Urothelium cell line (cell line): ENCODE results near the gene UCHL1.

Source experiments
- DNase-seq: peaks from one replicate; pipeline ENCODE4 v3.0.0; 2011; ENCODE audit warnings: low spot score, mixed read lengths
- FAIRE-seq: peaks from 2 replicates; lab custom pipeline; 2011; peaks lifted over from hg19 to GRCh38; lab: Jason Lieb, UNC

The UCHL1 gene

GRCh38 chr4:41256740-41257256 is at the start of gene UCHL1:
UCHL1 (plus strand) TSS chr4:41256928; CDS start chr4:41256977, 49 bp downstream.
- DNase-seq (no peak), FAIRE-seq (no peak)

DNA sequence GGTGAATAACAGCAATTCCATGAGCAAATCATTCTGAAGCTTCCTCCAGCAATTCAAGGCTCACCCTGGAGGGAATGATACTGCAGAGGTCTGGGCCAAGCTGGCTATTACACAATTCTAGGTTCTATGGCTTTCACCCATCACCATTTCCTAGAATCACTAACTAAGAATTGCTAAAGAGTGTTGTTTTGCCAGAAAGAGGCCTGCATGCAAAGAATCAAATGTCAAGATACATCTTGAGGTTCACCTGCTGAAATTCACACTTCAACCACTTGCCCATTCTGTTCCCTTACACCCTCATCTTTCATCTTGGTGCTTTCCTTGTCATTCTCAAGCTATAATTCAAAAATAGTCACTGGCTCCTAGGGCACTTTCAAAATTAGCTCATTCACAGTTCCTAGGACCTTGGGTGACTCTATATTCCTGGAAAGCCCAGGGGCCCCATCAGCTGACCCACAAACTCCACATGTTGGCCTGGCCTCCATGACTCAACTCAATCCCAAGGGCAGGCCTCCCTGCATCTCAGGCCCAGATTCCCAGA is 49.4 kb upstream of the UCHL1 start:
- no peak for DNase-seq
- FAIRE-seq, result no peak

- FAIRE-seq, result no peak
- DNase-seq, result peak; percentile 53
Observed at GRCh38 chr4:41209187-41209586, 47.5 kb upstream of the UCHL1 start.

DNA sequence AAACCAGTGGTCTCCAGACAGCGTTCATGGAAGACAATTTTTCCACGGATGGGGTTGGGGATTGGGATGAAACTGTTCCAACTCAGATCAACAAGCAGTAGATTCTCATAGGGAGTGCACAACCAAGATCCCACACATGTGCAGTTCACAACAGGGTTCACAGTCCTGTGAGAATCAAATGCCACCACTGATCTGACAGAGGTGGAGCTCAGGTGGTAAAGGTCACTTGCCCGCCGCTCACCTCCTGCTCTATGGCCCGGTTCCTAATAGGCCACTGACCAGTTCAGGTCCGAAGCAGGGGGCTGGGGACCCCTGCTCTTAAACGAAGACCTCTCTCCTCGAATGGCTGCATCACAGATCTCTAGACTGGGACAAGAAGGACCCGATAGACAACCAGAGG is 46.8 kb upstream of the UCHL1 start:
- FAIRE-seq (no peak), DNase-seq (no peak)

GRCh38 chr4:41211951-41212615 is 44.6 kb upstream of the UCHL1 start:
- DNase-seq (no peak), FAIRE-seq (no peak)

DNA sequence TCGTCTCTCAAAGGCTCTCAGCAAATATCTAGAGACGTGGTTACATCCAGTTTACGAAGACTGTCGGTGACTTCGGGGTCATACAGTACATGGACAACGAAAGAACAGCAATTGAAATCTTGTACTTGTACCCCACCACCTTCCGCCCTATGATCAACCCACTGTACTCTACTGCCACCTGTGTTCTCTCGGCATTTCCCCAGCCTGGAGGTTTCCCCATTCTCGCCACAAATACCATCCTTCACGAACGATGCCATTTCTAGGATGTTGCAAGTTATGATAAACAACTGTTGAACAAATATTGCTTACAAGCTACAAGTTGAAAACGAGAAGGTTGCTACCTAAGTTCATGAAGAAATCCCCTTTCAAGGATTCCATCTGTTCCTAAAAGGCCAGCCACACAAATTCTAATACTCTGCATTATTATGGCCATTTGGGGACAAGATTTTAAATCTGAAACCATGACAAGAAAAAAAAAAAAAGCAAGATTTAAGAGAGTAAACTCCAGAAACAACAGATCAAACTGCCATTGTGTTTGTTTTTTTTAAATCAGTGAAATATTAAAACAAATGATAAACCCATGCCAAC is 44.0 kb upstream of the UCHL1 start:
- peak; percentile 66 for DNase-seq
- FAIRE-seq, result peak; percentile 69

DNA sequence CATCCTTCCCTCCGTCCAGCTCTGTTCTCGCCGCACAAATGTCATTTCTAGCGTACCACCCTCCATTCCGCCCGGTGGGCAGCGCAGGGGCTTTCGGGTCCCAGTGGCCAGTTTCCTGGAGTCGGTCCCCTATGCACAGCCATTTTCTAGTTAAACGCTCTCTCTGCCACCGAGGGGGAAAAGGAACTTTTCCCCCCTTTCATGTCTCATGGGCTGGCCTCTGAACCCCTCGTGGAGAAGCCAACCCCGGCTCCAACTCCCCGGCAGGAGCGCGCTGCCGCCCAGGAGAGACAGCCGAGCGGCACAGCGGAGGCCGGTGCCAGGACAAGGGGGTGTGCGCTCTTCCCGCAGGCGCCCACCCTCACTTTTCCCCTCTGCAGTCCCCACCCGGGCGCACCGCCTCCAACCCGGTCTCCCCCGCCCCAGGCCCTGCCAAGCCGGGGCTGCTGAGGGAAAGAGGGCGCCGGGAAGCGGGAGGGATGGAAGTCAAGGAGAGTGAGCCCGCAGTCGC is 43.0 kb upstream of the UCHL1 start:
- DNase-seq, result peak; percentile 35
- no peak for FAIRE-seq

DNA sequence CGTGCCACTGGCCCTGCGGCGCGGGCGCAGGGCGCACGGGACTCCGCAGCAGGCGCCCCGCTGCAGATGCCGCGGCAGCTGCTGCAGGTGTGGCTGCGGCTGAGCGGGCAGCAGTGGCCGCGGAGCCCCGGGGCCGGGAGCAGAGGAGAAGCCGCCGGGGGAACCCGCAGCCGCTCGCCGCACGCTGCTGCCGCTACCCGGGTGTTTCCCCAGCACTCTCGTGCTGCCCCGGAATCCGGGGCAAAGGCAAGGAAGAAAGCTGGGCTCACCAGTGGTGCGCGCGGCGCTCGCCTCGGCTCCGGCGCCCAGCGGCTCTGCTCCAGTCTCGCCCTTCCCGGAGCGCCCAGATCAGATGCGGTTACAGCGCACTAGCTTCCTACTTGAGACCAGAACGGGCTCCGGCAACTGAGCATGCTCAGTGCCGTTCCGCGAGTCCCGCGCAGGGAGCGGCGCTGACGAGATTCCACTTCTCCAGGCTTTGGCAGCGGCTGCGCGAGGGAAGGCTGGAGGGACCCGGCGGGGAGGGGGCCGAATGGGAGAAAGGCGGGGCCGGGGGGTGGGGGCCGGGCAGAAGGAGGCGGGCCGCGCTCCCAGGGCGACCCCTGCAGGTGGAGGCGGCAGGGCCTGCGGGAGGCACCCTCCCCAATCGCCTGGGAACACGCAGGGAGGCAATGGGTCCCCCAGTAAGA is 42.4 kb upstream of the UCHL1 start, which contains the start of gene APBB2:
TSS of gene APBB2 (minus strand) at position 407 of the 689 bp plus-strand sequence. CDS start 181,288 bp downstream, outside the sequence.
- FAIRE-seq (peak; percentile 56), DNase-seq (peak; percentile 98)

GRCh38 chr4:41214825-41215146 is 41.9 kb upstream of the UCHL1 start:
- DNase-seq (no peak), FAIRE-seq (no peak)

DNA sequence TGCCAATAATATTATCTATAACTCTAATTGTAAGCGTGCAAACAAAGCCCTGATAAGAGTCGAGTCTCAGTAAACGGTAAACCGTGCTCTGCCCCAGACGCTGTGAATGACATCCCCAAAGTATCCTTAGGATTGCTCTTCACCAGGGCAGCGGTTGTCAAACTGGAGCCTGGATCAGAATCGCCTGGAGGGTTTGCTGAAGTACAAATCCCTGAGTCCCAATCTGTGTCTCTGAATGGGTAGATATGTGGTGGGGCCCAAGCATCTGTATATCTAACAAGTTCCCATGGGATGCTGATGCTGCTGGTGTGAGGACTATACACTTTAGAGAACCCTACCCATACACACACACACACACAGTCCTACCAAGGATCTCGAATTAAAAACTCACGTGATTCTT is 41.6 kb upstream of the UCHL1 start:
- FAIRE-seq, result no peak
- no peak for DNase-seq

- no peak for FAIRE-seq
Observed at GRCh38 chr4:41215969-41216293, 40.8 kb upstream of the UCHL1 start.

DNA sequence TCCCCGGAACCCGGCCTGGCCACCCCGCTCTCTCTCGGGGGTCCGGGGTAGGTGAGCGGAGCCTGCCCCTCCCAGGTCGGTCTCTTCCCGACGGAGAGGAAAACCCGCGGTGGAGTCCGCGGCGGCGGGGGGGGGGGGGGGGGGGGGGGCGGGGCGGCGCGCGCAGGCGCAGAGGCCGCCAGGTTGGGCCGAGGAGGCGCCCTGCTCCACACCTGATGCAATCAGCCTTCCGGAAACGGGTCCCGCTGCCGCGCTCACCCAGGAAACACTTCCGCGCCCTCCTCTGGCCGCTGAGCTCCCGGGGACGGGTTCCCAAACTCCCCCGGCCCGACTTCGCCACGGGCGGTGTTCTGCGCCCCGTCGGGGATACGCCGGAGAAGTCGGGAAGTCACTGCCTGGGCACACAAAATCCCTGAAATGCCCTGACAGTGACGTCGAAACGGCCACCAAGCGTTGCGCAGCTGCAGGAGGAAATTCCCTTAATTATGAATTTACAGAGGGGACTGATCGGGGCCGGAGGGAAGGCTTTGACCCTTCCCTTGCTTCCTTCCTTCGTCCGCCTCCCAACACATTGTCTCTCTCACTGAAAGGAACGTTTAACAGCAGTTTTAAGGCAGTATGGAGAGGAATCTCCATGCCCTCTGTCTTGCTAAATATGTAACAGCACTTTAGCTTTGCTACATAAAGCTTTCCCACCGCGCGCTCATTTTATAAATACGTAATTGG is 40.3 kb upstream of the UCHL1 start:
- FAIRE-seq (peak; percentile 71), DNase-seq (peak; percentile 97)

More at GRCh38 chr4:41215969-41216293, 40.8 kb upstream of the UCHL1 start:
- DNase-seq, result no peak

GRCh38 chr4:41217020-41217333 is 39.8 kb upstream of the UCHL1 start:
- DNase-seq (no peak), FAIRE-seq (no peak)

GRCh38 chr4:41217374-41217773 is 39.4 kb upstream of the UCHL1 start:
- FAIRE-seq, result no peak
- no peak for DNase-seq

DNA sequence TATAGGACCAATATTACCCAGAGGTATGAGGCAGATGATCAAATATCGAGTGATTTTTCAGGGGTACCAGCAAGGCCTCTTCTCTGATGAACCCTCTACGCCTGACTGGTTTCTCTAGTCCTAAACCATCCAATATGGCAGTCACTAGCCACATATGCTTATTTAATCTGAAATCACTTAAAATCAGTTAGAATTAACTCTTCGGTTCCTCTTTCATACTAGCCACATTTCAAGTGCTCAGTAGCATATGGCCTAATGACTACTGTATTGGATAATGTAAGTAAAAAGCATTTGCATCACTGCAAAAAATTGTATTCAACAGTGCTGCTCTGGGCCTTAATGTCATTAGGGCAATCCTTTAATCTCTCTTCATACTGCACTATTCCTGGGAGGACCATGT is 38.0 kb upstream of the UCHL1 start:
- FAIRE-seq (no peak), DNase-seq (no peak)

DNA sequence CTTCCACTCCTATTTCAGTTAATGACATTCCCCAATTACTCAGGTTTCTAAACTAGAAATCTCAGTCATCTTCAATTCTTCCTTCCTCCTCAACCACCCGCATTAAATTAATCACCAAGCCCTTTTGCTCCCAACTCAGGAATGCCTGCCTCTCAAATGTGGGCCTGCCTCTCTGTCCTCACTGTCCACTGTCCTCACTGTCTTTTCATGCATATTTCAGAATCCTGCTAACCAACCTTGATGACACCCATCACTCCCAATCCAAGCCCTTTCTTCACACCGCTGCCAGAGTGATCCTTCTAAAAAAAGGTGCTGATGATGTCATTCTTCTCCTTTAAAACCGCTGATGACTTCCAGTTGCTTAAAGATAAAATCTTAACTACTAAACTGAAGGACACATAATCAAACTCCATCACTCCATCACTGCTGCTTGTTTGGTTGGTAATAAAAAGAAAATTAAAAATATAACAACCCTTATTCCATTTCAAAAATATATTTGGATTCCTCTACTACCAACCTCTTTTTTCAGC is 37.2 kb upstream of the UCHL1 start:
- FAIRE-seq (no peak), DNase-seq (no peak)

- DNase-seq, result no peak
- no peak for FAIRE-seq
Observed at GRCh38 chr4:41221850-41222645, 34.7 kb upstream of the UCHL1 start.

DNA sequence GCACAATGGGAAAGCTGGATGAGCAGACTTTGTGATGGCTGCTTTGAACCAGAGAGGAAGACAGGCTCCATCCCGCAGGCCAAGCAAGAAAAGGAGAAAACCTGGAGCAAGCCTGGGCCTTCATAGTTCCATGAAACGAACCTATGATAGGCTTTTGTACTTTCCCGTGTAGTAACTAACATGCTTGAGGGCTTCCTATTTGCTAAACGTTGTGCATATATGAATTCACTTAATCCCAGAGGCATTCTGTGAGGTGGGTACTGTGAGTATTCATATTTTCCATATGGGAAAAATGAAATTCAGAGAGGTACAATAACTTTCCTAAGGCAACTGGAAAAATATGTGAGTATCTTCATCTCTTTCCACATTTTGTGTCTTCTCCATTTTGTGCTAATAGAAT is 28.8 kb upstream of the UCHL1 start:
- no peak for FAIRE-seq
- DNase-seq, result no peak

GRCh38 chr4:41232406-41232805 is 24.3 kb upstream of the UCHL1 start:
- FAIRE-seq (no peak), DNase-seq (no peak)

DNA sequence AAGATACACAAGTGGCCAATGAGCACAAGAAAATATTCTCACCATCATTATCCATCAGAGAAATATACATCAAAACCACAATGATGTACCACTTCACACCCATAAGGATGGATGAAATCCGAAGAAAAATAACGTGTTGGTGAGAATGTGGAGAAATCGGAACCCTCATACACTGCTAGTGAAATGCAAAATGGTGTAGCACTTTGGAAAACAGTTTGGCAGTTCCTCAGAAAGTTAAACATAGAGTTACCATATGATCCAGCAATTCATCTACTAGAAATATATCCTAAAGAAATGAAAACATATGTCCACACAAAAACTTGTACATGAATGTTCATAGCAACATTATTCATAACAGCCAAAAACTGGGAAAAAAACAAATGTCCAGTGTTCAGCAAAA is 23.9 kb upstream of the UCHL1 start:
- FAIRE-seq (no peak), DNase-seq (no peak)
